HepG2 (cell line): ENCODE results near the gene RBM12. TPM values are rescaled to one million over a fixed set of nuclear protein-coding genes. Genes with fewer than 3 reads are reported as not detected.

ENCODE experiments used
- CCAR2 ChIP-seq: fragments of 200-400 bp; formaldehyde crosslinking; optimal IDR thresholded peaks from 2 replicates; pipeline ENCODE3; 2018; ENCODE audit warnings: low read depth, mild to moderate bottlenecking, low read length, moderate library complexity
- E2F1 ChIP-seq: sonication (generic); formaldehyde crosslinking; IDR thresholded peaks from 2 replicates; pipeline ENCODE4 v1.5.0; 2020; ENCODE audit warnings: missing genetic modification reagents
- EP300 ChIP-seq, 3 experiments: sonication (generic) in 1 of 3; formaldehyde crosslinking in 1 of 3; IDR thresholded peaks; 2 replicates each; pipeline versions ENCODE4 v1.5.1 to v1.6.1; 2011 to 2020; ENCODE audit warnings: low read depth in 2 of 3, low read length in 2 of 3, borderline replicate concordance in 1 of 3, improper control_type of control experiment in 1 of 3, mild to moderate bottlenecking in 1 of 3, missing genetic modification reagents in 1 of 3, moderate library complexity in 1 of 3
- FOSL2 ChIP-seq: sonication (generic); formaldehyde crosslinking; IDR thresholded peaks from 2 replicates; pipeline ENCODE4 v1.4.0; 2020; ENCODE audit warnings: missing genetic modification reagents
- FOXA1 ChIP-seq, 2 experiments: fragments of 450-650 bp in 1 of 2; sonication (generic) in 1 of 2; formaldehyde crosslinking in 1 of 2; IDR thresholded peaks; 2 replicates each; pipeline versions ENCODE4 v1.4.0 to v1.6.1; 2016 to 2020; ENCODE audit warnings: missing genetic modification reagents in 1 of 2
- HMGXB3 ChIP-seq: sonication (generic); formaldehyde crosslinking; IDR thresholded peaks from 2 replicates; pipeline ENCODE4 v1.4.0; 2020; ENCODE audit warnings: missing genetic modification reagents, borderline replicate concordance
- KDM4B ChIP-seq: sonication (generic); formaldehyde crosslinking; IDR thresholded peaks from 2 replicates; pipeline ENCODE4 v1.4.0; 2020; ENCODE audit warnings: missing genetic modification reagents
- MXD3 ChIP-seq: IDR thresholded peaks from 2 replicates; pipeline ENCODE4 v1.6.1; 2016; ENCODE audit warnings: mild to moderate bottlenecking, missing biosample characterization, missing genetic modification reagents
- NFRKB ChIP-seq: fragments of 450-650 bp; IDR thresholded peaks from 2 replicates; pipeline ENCODE4 v1.6.1; 2017
- PCBP1 ChIP-seq: fragments of 200-400 bp; formaldehyde crosslinking; IDR thresholded peaks from 2 replicates; pipeline ENCODE4 v1.6.1; 2017; ENCODE audit warnings: mild to moderate bottlenecking, low read depth, low read length, borderline replicate concordance
- SMAD1 ChIP-seq: sonication (generic); formaldehyde crosslinking; IDR thresholded peaks from 2 replicates; pipeline ENCODE4 v1.4.0; 2020; ENCODE audit warnings: missing genetic modification reagents, low read depth, mild to moderate bottlenecking, borderline replicate concordance
- TAF15 ChIP-seq: fragments of 200-400 bp; formaldehyde crosslinking; IDR thresholded peaks from one replicate; pipeline ENCODE4 v1.6.1; 2018; ENCODE audit warnings: mild to moderate bottlenecking, low read depth, low read length; ENCODE audit not compliant: poor library complexity, severe bottlenecking
- THYN1 ChIP-seq: sonication (generic); formaldehyde crosslinking; IDR thresholded peaks from 2 replicates; pipeline ENCODE4 v1.8.1; 2023; ENCODE audit warnings: low read depth, mild to moderate bottlenecking, moderate library complexity, missing genetic modification reagents, borderline replicate concordance
- ZFP1 ChIP-seq: IDR thresholded peaks from 2 replicates; pipeline ENCODE4 v1.6.1; 2016
- ZFYVE20 ChIP-seq: sonication (generic); formaldehyde crosslinking; IDR thresholded peaks from 2 replicates; pipeline ENCODE4 v1.8.0; 2023; ENCODE audit warnings: low read depth, mild to moderate bottlenecking, moderate library complexity, missing genetic modification reagents, borderline replicate concordance
- ZNF101 ChIP-seq: sonication (generic); formaldehyde crosslinking; IDR thresholded peaks from 2 replicates; pipeline ENCODE4 v1.4.0; 2020; ENCODE audit warnings: mild to moderate bottlenecking, low read depth, missing genetic modification reagents, borderline replicate concordance
- ZNF180 ChIP-seq: sonication (generic); formaldehyde crosslinking; IDR thresholded peaks from 2 replicates; pipeline ENCODE4 v1.4.0; 2020; ENCODE audit warnings: low read depth, missing genetic modification reagents, borderline replicate concordance
- ZNF230 ChIP-seq: sonication (generic); formaldehyde crosslinking; IDR thresholded peaks from 2 replicates; pipeline ENCODE4 v1.4.0; 2020; ENCODE audit warnings: mild to moderate bottlenecking, missing genetic modification reagents
- ZNF337 ChIP-seq: sonication (generic); formaldehyde crosslinking; IDR thresholded peaks from 2 replicates; pipeline ENCODE4 v1.5.1; 2020; ENCODE audit warnings: missing genetic modification reagents, low read depth, mild to moderate bottlenecking, borderline replicate concordance
- ZNF510 ChIP-seq: sonication (generic); formaldehyde crosslinking; IDR thresholded peaks from 2 replicates; pipeline ENCODE4 v1.4.0; 2020; ENCODE audit warnings: low read depth, mild to moderate bottlenecking, missing genetic modification reagents
- ZZZ3 ChIP-seq: sonication (generic); formaldehyde crosslinking; IDR thresholded peaks from 2 replicates; pipeline ENCODE4 v1.4.0; 2020; ENCODE audit warnings: missing genetic modification reagents, mild to moderate bottlenecking, borderline replicate concordance
- polyA plus RNA-seq, 8 experiments: library from polyadenylated mRNA; depleted of rRNA in 3 of 8; stranded (reverse) in 7 of 8; unstranded in 1 of 8; fragments of >200 nt; fragmentation: Illumina TruSeq in 4 of 8; extraction: Trizol in 4 of 8; gene quantifications; 2 replicates each; pipeline versions ENCODE4 v1.2.1 to v1.2.3, GENCODE V29; 2011 to 2016; ENCODE audit warnings: low read depth in 4 of 8, missing spikeins in 1 of 8, mixed read lengths in 1 of 8; ENCODE audit not compliant: insufficient read depth in 1 of 8
- total RNA-seq, 5 experiments: library from RNA; depleted of rRNA; stranded (reverse); fragments of >200 nt; fragmentation: Illumina TruSeq; extraction: Trizol; gene quantifications; 2 replicates each; pipeline ENCODE4 v1.2.3, GENCODE V29; 2016; ENCODE audit warnings: low read depth in 1 of 5

RBM12 gene
- total and polyA plus RNA-seq, 2 of the 13 experiments (the other 11 are each of a cell fraction or from before 2014, with no cell fraction given) = 97.9 to 104 TPM

GRCh38 chr20:35664466-35665206 is at the start of gene RBM12, which contains the start of gene CPNE1 (continued):
- TF ChIP-seq ZZZ3 = peak; percentile 85; the same call in 1 of the 2 replicates
- peak; percentile 99 for TF ChIP-seq NFRKB
- TF ChIP-seq ZFYVE20 (CRISPR knock-in tag) = peak; percentile 93; the same call in 1 of the 2 replicates
- TF ChIP-seq HMGXB3 (CRISPR knock-in tag) = peak; percentile 89
- peak; percentile 80 for TF ChIP-seq E2F1 (CRISPR knock-in tag)
- peak; percentile 91 for TF ChIP-seq ZNF230 (CRISPR knock-in tag)
- TF ChIP-seq ZNF337 (CRISPR knock-in tag) = peak; percentile 67; the same call in 1 of the 2 replicates
- TF ChIP-seq FOSL2 = peak; percentile 62
- TF ChIP-seq THYN1 (CRISPR knock-in tag) = no peak
- no peak for TF ChIP-seq KDM4B (CRISPR knock-in tag)
- no peak; a peak in 1 of 4 replicates for TF ChIP-seq EP300 (IDR thresholded peaks at IDR 0.05; ENCODE audit: low read depth in 2 of 2, low read length in 2 of 2)
- 0 out of 2 replicates have a peak, but pooled peaks have one; percentile 8 for TF ChIP-seq EP300 (CRISPR knock-in tag; IDR thresholded peaks at IDR 0.05; ENCODE audit: borderline replicate concordance)
- TF ChIP-seq CCAR2 = no peak
- TF ChIP-seq ZNF510 (CRISPR knock-in tag) = peak; percentile 99; the same call in 1 of the 2 replicates
- TF ChIP-seq SMAD1 (CRISPR knock-in tag) = peak; percentile 99
- no peak for TF ChIP-seq FOXA1 (IDR thresholded peaks at IDR 0.05)
- peak; percentile 53; the same call in 1 of the 2 replicates for TF ChIP-seq FOXA1 (CRISPR knock-in tag; IDR thresholded peaks at IDR 0.05)
- TF ChIP-seq ZFP1 (CRISPR knock-in tag) = peak; percentile 97
- peak; percentile 97 for TF ChIP-seq MXD3 (CRISPR knock-in tag)
- TF ChIP-seq PCBP1 = 0 out of 2 replicates have a peak, but pooled peaks have one; percentile 37
- peak; percentile 89; the same call in 1 of the 2 replicates for TF ChIP-seq ZNF101 (CRISPR knock-in tag)
- TF ChIP-seq ZNF180 (CRISPR knock-in tag) = no peak
- peak; percentile 88 for TF ChIP-seq TAF15
